ENCODE data around the gene FOSL2. TPM values are rescaled to one million over a fixed set of nuclear protein-coding genes. Genes with fewer than 3 reads are reported as not detected.

FOSL2 gene
- total and polyA plus RNA-seq, 10 of the 15 experiments (the other 5 are each of a cell fraction or from before 2014, with no cell fraction given) = 0.05 to 1.3 (median 0.34) TPM

- H3K9ac ChIP-seq (ENCODE audit: control insufficient read depth, insufficient read depth, low read length) = no peak overlapping the region
- no peaks in the 10 kb centered on the region for H4K20me1 ChIP-seq (ENCODE audit: control insufficient read depth, insufficient read depth)
- BruUV-seq (replicated peaks) = no TSS peak
- no peaks in the 10 kb centered on the region for H3K79me2 ChIP-seq (ENCODE audit: control insufficient read depth, insufficient read depth, low read length)
- ChIA-PET SMC1A (ENCODE audit: uncharacterized antibody, unreplicated experiment) (interaction anchor here (1.1 to 1.9 kb wide), 2 partner anchors 12 to 743 kb away, joined by 4 to 5 read pairs; no protein-coding TSS in a partner anchor), CTCF (interaction anchor here (0.9 kb wide), 1 partner anchor 744 kb away, joined by 3 read pairs; no protein-coding TSS in a partner anchor), POLR2A (no interaction called here), RAD21 (ENCODE audit: unreplicated experiment) (no interaction called here)
- H3K36me3 ChIP-seq (ENCODE audit: control insufficient read depth in 2 of 2, insufficient read depth in 2 of 2, low read length in 1 of 2) = no peaks in the 10 kb centered on the region
- no peak overlapping the region for H2AFZ ChIP-seq (ENCODE audit: control insufficient read depth, low read depth, low read length)
- ATAC-seq (no peak), FAIRE-seq (no peak), DNase-seq (ENCODE audit: low read depth, low spot score) (no peak)
- 0 out of 2 replicates have a peak, but pooled peaks cover 3% of the 10 kb centered on the region for H3K4me1 ChIP-seq (ENCODE audit: control insufficient read depth, insufficient read depth, low read length)
- H3K27ac ChIP-seq (ENCODE audit: control insufficient read depth, insufficient read depth) = no peak overlapping the region
- intact Hi-C loops (cut with micrococcal nuclease; ENCODE audit: unreplicated experiment) (no loop called here), in situ Hi-C loops (cut with MboI) (no loop called here)
- H3K4me3 ChIP-seq = no peak overlapping the region
- no peaks in the 10 kb centered on the region for H3K9me3 ChIP-seq (replicated peaks; ENCODE audit: control insufficient read depth, insufficient read depth, low read length)
- no peak for TF ChIP-seq USF1 (IDR thresholded peaks at IDR 0.05; ENCODE audit: borderline replicate concordance, extremely low read length, insufficient read depth, low read depth, low read length)
- TF ChIP-seq CEBPZ (IDR thresholded peaks at IDR 0.05; ENCODE audit: low read depth, low read length) = no peak
- TF ChIP-seq ZBTB11 (CRISPR knock-in tag; IDR thresholded peaks at IDR 0.05) = no peak
- no peak for TF ChIP-seq RAD51 (IDR thresholded peaks at IDR 0.05)
- TF ChIP-seq MTA2 (IDR thresholded peaks at IDR 0.05; ENCODE audit: low read depth) = no peak
- TF ChIP-seq HSF1 (IDR thresholded peaks at IDR 0.05; ENCODE audit: low read depth, low read length) = no peak
- TF ChIP-seq POU2F2 (IDR thresholded peaks at IDR 0.05; ENCODE audit: borderline replicate concordance, low read depth, low read length) = no peak
- no peak for TF ChIP-seq KAT2A (conservative IDR thresholded peaks at IDR 0.05; ENCODE audit: control insufficient read depth, low read depth, low read length)
- TF ChIP-seq MLLT1 (IDR thresholded peaks at IDR 0.05) = no peak
- no peak for TF ChIP-seq SMAD5 (IDR thresholded peaks at IDR 0.05; ENCODE audit: low read depth)
- 0 out of 4 replicates have a peak, but pooled peaks cover 0 to 3% of the 10 kb centered on the region in 2 experiments for H3K27me3 ChIP-seq (replicated peaks in 1 of 2; ENCODE audit: control insufficient read depth in 2 of 2, insufficient read depth in 2 of 2, low read length in 1 of 2)
- WGBS (ENCODE audit: insufficient coverage, insufficient replicate concordance, low lambda C conversion rate, missing lambda C conversion rate) = 18% methylated on average over 3 of the region's 3 CpGs
- H3K4me2 ChIP-seq (ENCODE audit: control insufficient read depth, insufficient read depth) = no peak overlapping the region
Measured at GRCh38 chr2:28447086-28447485, 54.4 kb downstream of the FOSL2 start.

All from GM12878 (cell line).